Suprapubic skin (tissue), 4 donors: ENCODE results near the gene RAB3GAP1. TPM values are rescaled to one million over a fixed set of nuclear protein-coding genes. Genes with fewer than 3 reads are reported as not detected.
"Not testable (repeated sequence)": the region's sequence is repeated elsewhere in the genome, so short reads cannot be mapped to it uniquely, and the experiment has no call there.

Source experiments
- DNase-seq, 2 donors: peaks; one replicate each; pipeline ENCODE4 v3.0.0-alpha.2; 2019; ENCODE audit warnings: low spot score in 2 of 2
- H3K27ac ChIP-seq: fragments of 200-600 bp; sonication (generic); one replicate; pipeline ENCODE4 v1.5.1; 2019
- H3K27me3 ChIP-seq: fragments of 200-600 bp; sonication (generic); one replicate; pipeline ENCODE4 v1.5.1; 2019
- H3K36me3 ChIP-seq: fragments of 200-600 bp; sonication (generic); one replicate; pipeline ENCODE4 v1.5.1; 2019
- H3K4me1 ChIP-seq: fragments of 200-600 bp; sonication (generic); one replicate; pipeline ENCODE4 v1.5.1; 2019
- H3K4me3 ChIP-seq: fragments of 200-600 bp; sonication (generic); one replicate; pipeline ENCODE4 v1.5.1; 2019; ENCODE audit warnings: mild to moderate bottlenecking
- H3K9me3 ChIP-seq: fragments of 200-600 bp; sonication (generic); one replicate; pipeline ENCODE4 v1.5.1; 2019
- EP300 ChIP-seq: sonication (generic); formaldehyde crosslinking; IDR thresholded peaks from one replicate; pipeline ENCODE4 v1.6.1; 2017; ENCODE audit warnings: antibody characterized with exemption
- POLR2A ChIP-seq, 2 donors: fragments of 450-650 bp; IDR thresholded peaks; one replicate each; pipeline ENCODE4 v1.6.1; 2017; ENCODE audit warnings: antibody characterized with exemption in 2 of 2, mild to moderate bottlenecking in 2 of 2, moderate library complexity in 2 of 2
- POLR2AphosphoS5 ChIP-seq, 3 donors: sonication (generic); formaldehyde crosslinking; IDR thresholded peaks; one replicate each; pipeline ENCODE4 v1.6.1; 2017; ENCODE audit warnings: antibody characterized with exemption in 3 of 3
- WGBS: methylation state at CpG from one replicate; pipeline ENCODE4 v1.1.5; 2018; 5-methylcytosine and 5-hydroxymethylcytosine counted together
- total RNA-seq, 4 donors: library from RNA; depleted of rRNA; stranded (reverse); fragments of >200 nt; gene quantifications; one replicate each; pipeline ENCODE4 v1.1.0, GENCODE V29; 2016
- TF ChIP-seq, protein P1 (sequence below), 2 donors: fragments of 200-600 bp in 1 of 2; fragments of 450-650 bp in 1 of 2; sonication (generic) in 1 of 2; IDR thresholded peaks; one replicate each; pipeline ENCODE4 v1.5.1; 2016 to 2019; ENCODE audit warnings: antibody characterized with exemption in 2 of 2, mild to moderate bottlenecking in 1 of 2, moderate library complexity in 1 of 2

RAB3GAP1 gene
- total RNA-seq, 4 donors from 2014 or later = 36.8 to 62.0 (median 52.6) TPM

DNA sequence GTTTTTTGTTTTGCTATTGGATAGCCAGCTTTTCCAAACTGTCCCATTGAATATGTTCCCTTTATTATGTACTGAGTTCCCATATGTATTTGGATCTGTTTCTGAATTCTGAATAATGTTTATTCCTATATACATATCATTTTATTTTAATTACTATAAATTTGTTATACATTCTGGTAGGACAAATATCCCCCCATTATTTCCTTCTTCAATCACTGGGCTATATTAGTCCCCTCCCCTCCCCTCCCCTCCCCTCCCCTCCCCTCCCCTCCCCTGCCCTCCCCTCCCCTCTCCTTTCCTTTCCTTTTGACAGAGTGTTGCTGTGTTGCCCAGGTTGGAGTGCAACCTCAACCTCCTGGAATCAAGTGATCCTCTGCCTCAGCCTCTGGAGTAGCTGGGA lies 26.3 kb downstream of the RAB3GAP1 start:
- Histone ChIP-seq H3K27me3 (no peaks in the 10 kb centered on the region), H3K9me3 (no peaks in the 10 kb centered on the region), H3K36me3 (peaks cover 12% of the 10 kb centered on the region), H3K27ac (no peak overlapping the region), H3K4me3 (no peak overlapping the region), H3K4me1 (peaks cover 6% of the 10 kb centered on the region)
- TF ChIP-seq EP300 (no peak), POLR2AphosphoS5 (IDR thresholded peaks at IDR 0.05) (no peak), POLR2A (IDR thresholded peaks at IDR 0.05) (no peak)
- TF ChIP-seq, protein P1, sequence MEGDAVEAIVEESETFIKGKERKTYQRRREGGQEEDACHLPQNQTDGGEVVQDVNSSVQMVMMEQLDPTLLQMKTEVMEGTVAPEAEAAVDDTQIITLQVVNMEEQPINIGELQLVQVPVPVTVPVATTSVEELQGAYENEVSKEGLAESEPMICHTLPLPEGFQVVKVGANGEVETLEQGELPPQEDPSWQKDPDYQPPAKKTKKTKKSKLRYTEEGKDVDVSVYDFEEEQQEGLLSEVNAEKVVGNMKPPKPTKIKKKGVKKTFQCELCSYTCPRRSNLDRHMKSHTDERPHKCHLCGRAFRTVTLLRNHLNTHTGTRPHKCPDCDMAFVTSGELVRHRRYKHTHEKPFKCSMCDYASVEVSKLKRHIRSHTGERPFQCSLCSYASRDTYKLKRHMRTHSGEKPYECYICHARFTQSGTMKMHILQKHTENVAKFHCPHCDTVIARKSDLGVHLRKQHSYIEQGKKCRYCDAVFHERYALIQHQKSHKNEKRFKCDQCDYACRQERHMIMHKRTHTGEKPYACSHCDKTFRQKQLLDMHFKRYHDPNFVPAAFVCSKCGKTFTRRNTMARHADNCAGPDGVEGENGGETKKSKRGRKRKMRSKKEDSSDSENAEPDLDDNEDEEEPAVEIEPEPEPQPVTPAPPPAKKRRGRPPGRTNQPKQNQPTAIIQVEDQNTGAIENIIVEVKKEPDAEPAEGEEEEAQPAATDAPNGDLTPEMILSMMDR (IDR thresholded peaks at IDR 0.05) = no peak
- DNase-seq = no peak

DNA sequence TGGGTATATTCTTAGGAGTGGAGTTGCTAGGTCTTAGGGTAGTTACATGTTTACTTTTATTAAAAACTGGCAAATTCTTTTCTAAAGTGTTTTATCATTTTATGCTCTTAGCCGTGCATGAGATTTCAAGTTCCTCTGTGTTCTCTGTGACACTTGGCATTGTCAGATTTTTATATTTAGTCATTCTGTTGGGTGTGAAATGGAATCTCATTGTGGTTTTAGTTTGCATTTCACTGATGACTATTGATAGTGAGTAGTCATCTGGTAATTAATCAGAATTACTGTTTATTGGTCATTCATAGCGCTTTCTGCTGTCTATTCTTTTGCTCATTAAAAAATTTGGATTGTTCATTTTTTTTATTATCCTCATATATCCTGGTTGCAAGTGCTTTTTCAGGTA lies 34.1 kb downstream of the RAB3GAP1 start:
- TF ChIP-seq POLR2AphosphoS5 (IDR thresholded peaks at IDR 0.05) (no peak), EP300 (no peak), POLR2A (IDR thresholded peaks at IDR 0.05) (no peak)
- TF ChIP-seq, protein P1 (IDR thresholded peaks at IDR 0.05) = no peak
- 82% methylated on average over 2 of the region's 2 CpGs for whole genome bisulfite sequencing
- H3K36me3 ChIP-seq = no peaks in the 10 kb centered on the region
- no peak for DNase-seq
- H3K4me3 ChIP-seq = no peak overlapping the region
- H3K27me3 ChIP-seq = no peaks in the 10 kb centered on the region
- H3K27ac ChIP-seq = no peak overlapping the region
- H3K4me1 ChIP-seq = no peaks in the 10 kb centered on the region
- H3K9me3 ChIP-seq = no peaks in the 10 kb centered on the region

DNA sequence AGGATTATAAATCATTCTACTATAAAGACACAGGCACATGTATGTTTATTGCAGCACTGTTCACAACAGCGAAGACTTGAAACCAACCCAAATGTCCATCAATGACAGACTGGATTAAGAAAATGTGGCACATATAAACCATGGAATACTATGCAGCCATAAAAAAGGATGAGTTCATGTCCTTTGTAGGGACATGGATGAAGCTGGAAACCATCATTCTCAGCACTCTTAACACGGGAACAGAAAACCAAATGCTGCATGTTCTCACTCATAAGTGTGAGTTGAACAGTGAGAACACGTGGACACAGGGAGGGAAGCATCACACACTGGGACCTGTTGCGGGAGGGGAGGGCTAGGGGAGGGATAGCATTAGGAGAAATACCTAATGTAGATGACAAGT lies 37.5 kb downstream of the RAB3GAP1 start:
- over 99% methylated on average over 4 of the region's 4 CpGs for WGBS
- H3K9me3 ChIP-seq, H3K4me1 ChIP-seq, H3K27me3 ChIP-seq, H3K4me3 ChIP-seq, DNase-seq, H3K27ac ChIP-seq: not testable (repeated sequence)
- H3K36me3 ChIP-seq = peaks cover 18% of the 10 kb centered on the region

DNA sequence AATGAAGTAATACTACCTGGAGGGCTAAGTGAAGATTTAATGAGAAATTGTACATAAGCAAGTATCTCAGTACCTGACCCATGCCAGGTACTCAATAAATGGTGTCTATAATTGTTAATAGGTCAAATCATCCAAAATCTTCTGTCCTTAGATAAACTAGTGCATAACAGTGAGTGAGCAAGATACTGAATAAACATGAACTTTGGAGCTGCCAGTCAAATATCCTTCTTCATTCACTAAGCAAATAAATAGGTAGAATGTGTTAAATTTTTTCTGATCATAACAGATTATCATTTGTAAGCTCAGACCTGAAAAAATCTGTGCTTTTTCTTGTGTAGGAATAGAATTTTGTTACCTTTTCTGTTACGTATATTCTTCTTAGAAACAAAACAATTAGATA lies 39.6 kb downstream of the RAB3GAP1 start:
- H3K4me1 ChIP-seq = no peaks in the 10 kb centered on the region
- no peak overlapping the region for H3K27ac ChIP-seq
- WGBS = 92% methylated on average over 1 of the region's 1 CpG
- no peaks in the 10 kb centered on the region for H3K9me3 ChIP-seq
- H3K36me3 ChIP-seq = peaks cover 38% of the 10 kb centered on the region
- no peaks in the 10 kb centered on the region for H3K27me3 ChIP-seq
- no peak overlapping the region for H3K4me3 ChIP-seq
- no peak for TF ChIP-seq POLR2A (IDR thresholded peaks at IDR 0.05)
- TF ChIP-seq EP300 = no peak
- TF ChIP-seq, protein P1 (IDR thresholded peaks at IDR 0.05) = no peak
- no peak for TF ChIP-seq POLR2AphosphoS5 (IDR thresholded peaks at IDR 0.05)
- no peak for DNase-seq

DNA sequence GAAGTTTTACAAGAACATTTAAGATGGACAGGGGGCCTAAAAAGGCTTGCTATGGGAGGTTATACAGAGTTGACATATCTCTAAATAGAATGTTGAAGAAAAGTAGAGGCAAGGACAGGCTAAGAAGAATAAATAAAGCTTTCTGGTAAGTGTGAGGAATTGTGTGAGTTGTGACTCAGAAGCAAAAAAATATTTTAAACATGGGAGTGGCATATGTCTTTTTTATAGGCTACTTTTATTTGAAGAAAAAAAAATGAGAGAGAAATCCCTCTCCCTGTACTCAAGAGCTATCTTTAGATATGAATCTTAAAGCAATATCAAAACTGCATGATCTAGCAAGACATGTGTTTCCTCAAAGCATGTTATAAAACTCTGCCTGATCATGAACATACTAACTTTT lies 41.1 kb downstream of the RAB3GAP1 start:
- Histone ChIP-seq H3K9me3 (no peaks in the 10 kb centered on the region), H3K36me3 (peaks cover 38% of the 10 kb centered on the region), H3K4me3 (no peak overlapping the region), H3K27ac (no peak overlapping the region), H3K4me1 (no peaks in the 10 kb centered on the region), H3K27me3 (no peaks in the 10 kb centered on the region)
- no peak for DNase-seq
- TF ChIP-seq, protein P1 (IDR thresholded peaks at IDR 0.05) = no peak
- no peak for TF ChIP-seq POLR2AphosphoS5 (IDR thresholded peaks at IDR 0.05)

DNA sequence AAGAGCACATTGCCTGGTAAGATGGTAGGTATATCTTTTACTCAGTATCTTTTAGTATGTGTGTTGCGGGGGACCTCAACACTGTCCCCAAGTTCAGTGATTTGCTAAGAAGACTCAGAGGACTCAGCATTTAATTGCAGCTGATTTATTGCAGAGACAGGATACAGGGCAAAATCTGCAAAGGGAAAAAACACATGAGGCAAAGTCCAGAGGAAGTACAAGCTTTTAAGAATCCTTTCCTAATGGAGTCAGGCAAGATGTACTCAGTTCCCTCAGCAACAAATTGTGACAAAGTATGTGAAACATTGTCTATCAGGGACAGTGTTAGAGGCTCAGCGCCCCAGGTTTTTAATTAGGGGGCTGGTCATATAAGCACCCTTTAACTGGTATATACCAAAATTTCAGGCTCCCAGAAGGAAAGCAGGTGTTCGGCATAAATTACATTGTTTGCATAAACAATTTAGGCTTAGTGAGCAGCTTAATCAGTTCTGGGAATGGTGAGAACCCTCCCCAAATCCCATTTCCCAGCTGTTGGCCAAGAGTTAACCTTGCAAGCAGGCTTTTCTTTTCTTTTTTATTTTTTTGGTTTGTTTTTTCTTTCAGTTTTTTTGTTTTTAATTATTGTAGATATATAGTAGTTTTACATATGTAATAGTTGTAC lies 41.7 kb downstream of the RAB3GAP1 start:
- no peaks in the 10 kb centered on the region for H3K27me3 ChIP-seq
- no peaks in the 10 kb centered on the region for H3K9me3 ChIP-seq
- no peak for DNase-seq
- H3K36me3 ChIP-seq = peaks cover 38% of the 10 kb centered on the region
- TF ChIP-seq POLR2AphosphoS5 (IDR thresholded peaks at IDR 0.05) (no peak), EP300 (no peak), POLR2A (IDR thresholded peaks at IDR 0.05) (no peak)
- TF ChIP-seq, protein P1 (IDR thresholded peaks at IDR 0.05) = no peak
- H3K4me1 ChIP-seq = no peaks in the 10 kb centered on the region
- no peak overlapping the region for H3K4me3 ChIP-seq
- H3K27ac ChIP-seq = no peak overlapping the region
- 93% methylated on average over 3 of the region's 3 CpGs for WGBS
